GM12878 (cell line): ENCODE results near the gene CXADR. TPM values are rescaled to one million over a fixed set of nuclear protein-coding genes. Genes with fewer than 3 reads are reported as not detected.

Experiments
- ATAC-seq: fragments of 200-7000 bp; cut with Tn5 transposase; 3 replicates; pipeline ENCODE4 v1.9.1; 2020; ENCODE audit warnings: mild to moderate bottlenecking, moderate library complexity
- BruUV-seq: library from RNA; stranded (reverse); fragments of 400-500 nt; replicated peaks from 2 replicates; lab custom pipeline; 2021; lab: Mats Ljungman, UMichigan
- CTCF ChIA-PET: fragments of 300-600 bp; sonication (Branson Sonifier 250); formaldehyde crosslinking; extraction: SDS; loops from one replicate; lab custom pipeline; 2021; ENCODE audit warnings: inconsistent platforms; lab: Yijun Ruan, JAX
- POLR2A ChIA-PET: fragments of 350-600 bp; formaldehyde crosslinking; extraction: SDS; loops from one replicate; lab custom pipeline; 2021; ENCODE audit warnings: inconsistent platforms; lab: Charles Lee
- RAD21 ChIA-PET: fragments of 300-600 bp; sonication (Branson Sonifier 250); formaldehyde crosslinking; loops from one replicate; lab custom pipeline; 2023; ENCODE audit warnings: antibody characterized with exemption; ENCODE audit not compliant: unreplicated experiment; lab: Charles Lee
- SMC1A ChIA-PET: fragments of 300-600 bp; sonication (Branson Sonifier 250); formaldehyde crosslinking; loops from one replicate; lab custom pipeline; 2023; ENCODE audit not compliant: unreplicated experiment, uncharacterized antibody; lab: Charles Lee
- DNase-seq: peaks from one replicate; pipeline ENCODE4 v3.0.0-alpha.2; 2011; ENCODE audit warnings: low read depth, low spot score
- FAIRE-seq: peaks from 3 replicates; lab custom pipeline; 2011; peaks lifted over from hg19 to GRCh38; lab: Jason Lieb, UNC
- H2AFZ ChIP-seq: 2 replicates; pipeline ENCODE4 v1.6.0; 2011; ENCODE audit warnings: low read depth, low read length, control low read depth; ENCODE audit not compliant: control insufficient read depth
- H3K27ac ChIP-seq: 2 replicates; pipeline ENCODE4 v1.5.1; 2011; ENCODE audit warnings: control low read depth; ENCODE audit not compliant: control insufficient read depth, insufficient read depth
- H3K27me3 ChIP-seq, 2 experiments: replicated peaks in 1 of 2; 2 replicates each; pipeline versions ENCODE4 v1.6.0 to v1.6.1; 2011; ENCODE audit warnings: low read length in 1 of 2; ENCODE audit not compliant: control insufficient read depth in 2 of 2, insufficient read depth in 2 of 2
- H3K36me3 ChIP-seq, 2 experiments: 2 replicates each; pipeline ENCODE4 v1.5.1; 2011; ENCODE audit warnings: low read length in 1 of 2; ENCODE audit not compliant: control insufficient read depth in 2 of 2, insufficient read depth in 2 of 2
- H3K4me1 ChIP-seq: 2 replicates; pipeline ENCODE4 v1.6.1; 2011; ENCODE audit warnings: mild to moderate bottlenecking, low read length, moderate library complexity, mixed read lengths; ENCODE audit not compliant: control insufficient read depth, insufficient read depth
- H3K4me2 ChIP-seq: 2 replicates; pipeline ENCODE4 v1.6.0; 2011; ENCODE audit warnings: control low read depth; ENCODE audit not compliant: control insufficient read depth, insufficient read depth
- H3K4me3 ChIP-seq: fragments of 200-600 bp; sonication (generic); 2 replicates; pipeline ENCODE4 v1.5.1; 2016
- H3K79me2 ChIP-seq: 2 replicates; pipeline ENCODE4 v1.6.0; 2011; ENCODE audit warnings: low read length; ENCODE audit not compliant: control insufficient read depth, insufficient read depth
- H3K9ac ChIP-seq: 2 replicates; pipeline ENCODE4 v1.8.0; 2011; ENCODE audit warnings: low read length, control low read depth, mixed read lengths; ENCODE audit not compliant: control insufficient read depth, insufficient read depth
- H3K9me3 ChIP-seq: replicated peaks from 3 replicates; pipeline ENCODE4 v1.5.1; 2011; ENCODE audit warnings: mild to moderate bottlenecking, low read length; ENCODE audit not compliant: control insufficient read depth, insufficient read depth
- H4K20me1 ChIP-seq: 2 replicates; pipeline ENCODE4 v1.6.0; 2011; ENCODE audit not compliant: control insufficient read depth, insufficient read depth
- BACH1 ChIP-seq: fragments of 450-650 bp; IDR thresholded peaks from 2 replicates; pipeline ENCODE4 v1.6.1; 2017; ENCODE audit warnings: mild to moderate bottlenecking, borderline replicate concordance
- BRCA1 ChIP-seq: IDR thresholded peaks from 2 replicates; pipeline ENCODE4 v1.6.1; 2011; ENCODE audit warnings: low read depth, low read length, improper control_type of control experiment
- FOXM1 ChIP-seq: IDR thresholded peaks from 2 replicates; pipeline ENCODE4 v1.6.1; 2012; ENCODE audit warnings: low read depth, mild to moderate bottlenecking, inconsistent platforms, low read length, moderate library complexity
- KAT2A ChIP-seq: conservative IDR thresholded peaks from 2 replicates; pipeline ENCODE4 v1.6.1; 2011; ENCODE audit warnings: low read depth, low read length; ENCODE audit not compliant: control insufficient read depth
- MTA2 ChIP-seq: fragments of 450-650 bp; IDR thresholded peaks from 2 replicates; pipeline ENCODE4 v1.6.1; 2016; ENCODE audit warnings: low read depth, mild to moderate bottlenecking, moderate library complexity
- RAD21 ChIP-seq: IDR thresholded peaks from 2 replicates; pipeline ENCODE4 v1.6.1; 2011; ENCODE audit warnings: mild to moderate bottlenecking, low read depth, low read length, moderate library complexity; ENCODE audit not compliant: insufficient read depth
- RELA ChIP-seq: fragments of 450-650 bp; IDR thresholded peaks from 2 replicates; pipeline ENCODE4 v1.8.0; 2014; ENCODE audit warnings: borderline replicate concordance; ENCODE audit not compliant: partially characterized antibody
- SP1 ChIP-seq: IDR thresholded peaks from one replicate; pipeline ENCODE4 v1.6.1; 2011; ENCODE audit warnings: low read depth, low read length
- SPI1 ChIP-seq: IDR thresholded peaks from 2 replicates; pipeline ENCODE4 v1.6.1; 2011; ENCODE audit warnings: low read depth, mild to moderate bottlenecking, low read length, moderate library complexity, borderline replicate concordance; ENCODE audit not compliant: insufficient read depth
- STAT3 ChIP-seq: IDR thresholded peaks from 2 replicates; pipeline ENCODE4 v1.6.1; 2011; ENCODE audit warnings: low read depth, low read length, improper control_type of control experiment
- SUZ12 ChIP-seq: fragments of 200-600 bp; sonication (generic); IDR thresholded peaks from one replicate; pipeline ENCODE4 v1.6.1; 2018; ENCODE audit warnings: antibody characterized with exemption, mild to moderate bottlenecking; ENCODE audit not compliant: unreplicated experiment
- WGBS: methylation state at CpG from one replicate; pipeline ENCODE4 v1.1.6; 2016; ENCODE audit warnings: low lambda C conversion rate; ENCODE audit not compliant: insufficient replicate concordance, insufficient coverage; ENCODE audit errors: missing lambda C conversion rate; 5-methylcytosine and 5-hydroxymethylcytosine counted together
- in situ Hi-C: fragments of 300-500 bp; cut with MboI; formaldehyde crosslinking; loops from 9 replicates; pipeline ENCODE4 v1.14.3; 2018; ENCODE audit warnings: mixed read lengths
- intact Hi-C: fragments of 100-400 bp; cut with micrococcal nuclease; formaldehyde crosslinking; loops from one replicate; pipeline ENCODE4 v1.14.2; 2022; ENCODE audit not compliant: unreplicated experiment
- polyA plus RNA-seq, 11 experiments: library from polyadenylated mRNA; depleted of rRNA in 4 of 11; unstranded in 6 of 11; stranded (reverse) in 5 of 11; fragments of >200 nt; fragmentation: Nextera tagmentation in 4 of 11; fragmentation: Illumina TruSeq in 1 of 11; extraction: Ambion mirVana in 4 of 11; extraction: Trizol in 1 of 11; gene quantifications; 1 replicate in 1 of 11; 2 replicates in 10 of 11; pipeline versions ENCODE4 v1.2.1 to v1.2.3, GENCODE V29; 2011 to 2016; ENCODE audit warnings: inconsistent platforms in 2 of 11, missing spikeins in 2 of 11, low read depth in 1 of 11
- total RNA-seq, 4 experiments: library from RNA; depleted of rRNA in 3 of 4; stranded (reverse); fragments of >200 nt in 3 of 4; fragmentation: Illumina TruSeq in 1 of 4; extraction: Trizol in 1 of 4; gene quantifications; 2 replicates each; pipeline versions ENCODE4 v1.2.1 to v1.2.3, GENCODE V29; 2013 to 2021
- TF ChIP-seq, protein P1 (sequence below): IDR thresholded peaks from 2 replicates; pipeline ENCODE4 v1.6.1; 2012; ENCODE audit warnings: improper control_type of control experiment, low read depth, low read length; ENCODE audit not compliant: insufficient replicate concordance
- TF ChIP-seq, protein P2 (sequence below): fragments of 150-350 bp; IDR thresholded peaks from 2 replicates; pipeline ENCODE4 v1.6.1; 2016; ENCODE audit warnings: low read depth, low read length

The CXADR gene
- total and polyA plus RNA-seq, 10 of the 15 experiments (the other 5 are each of a cell fraction or from before 2014, with no cell fraction given): 0.01 to 0.64 (median 0.13) TPM

DNA sequence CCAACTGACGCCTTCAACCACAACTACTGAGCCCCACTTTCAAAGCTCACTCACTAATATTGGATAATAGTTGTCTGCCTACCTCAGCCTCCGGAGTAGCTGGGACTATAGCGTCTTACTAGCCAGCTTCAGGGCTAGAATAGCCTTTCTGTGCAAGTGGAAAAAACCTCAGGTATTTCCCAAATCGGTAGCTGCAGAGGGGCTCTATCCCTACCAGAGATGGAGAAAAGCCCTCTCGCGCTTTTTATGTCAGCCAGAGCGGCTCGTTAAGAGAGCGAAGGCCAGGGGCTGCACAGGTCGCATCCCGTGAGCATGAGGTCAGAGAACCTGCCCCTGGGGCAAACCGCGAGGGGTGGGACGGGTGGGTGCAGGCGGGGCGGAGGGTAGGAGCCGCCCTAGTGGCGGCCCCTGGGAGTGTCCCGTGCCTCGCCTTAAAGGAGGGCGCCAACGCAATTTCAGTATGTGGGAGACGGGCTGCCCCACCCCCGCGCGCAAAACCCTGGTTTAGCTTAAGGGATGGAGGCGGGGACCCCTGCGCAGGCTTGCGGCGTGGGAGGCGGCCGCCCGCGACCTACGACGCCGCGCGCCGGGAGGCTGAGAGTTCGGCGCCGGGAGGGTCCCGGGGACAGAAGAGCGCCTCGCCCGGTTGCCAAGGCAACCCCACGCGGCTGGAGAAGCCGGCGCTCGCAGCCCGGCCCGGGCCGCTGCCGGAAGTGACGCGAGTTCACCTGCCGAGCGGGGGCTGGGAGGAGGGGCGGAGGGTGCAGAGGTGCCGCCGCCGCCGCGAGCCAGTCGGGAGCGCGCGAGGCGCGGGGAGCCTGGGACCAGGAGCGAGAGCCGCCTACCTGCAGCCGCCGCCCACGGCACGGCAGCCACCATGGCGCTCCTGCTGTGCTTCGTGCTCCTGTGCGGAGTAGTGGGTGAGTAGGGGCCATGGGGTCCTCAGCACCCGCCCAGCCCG lies at the start of gene CXADR (continued):
- TF ChIP-seq KAT2A: no peak
- TF ChIP-seq, protein P1, sequence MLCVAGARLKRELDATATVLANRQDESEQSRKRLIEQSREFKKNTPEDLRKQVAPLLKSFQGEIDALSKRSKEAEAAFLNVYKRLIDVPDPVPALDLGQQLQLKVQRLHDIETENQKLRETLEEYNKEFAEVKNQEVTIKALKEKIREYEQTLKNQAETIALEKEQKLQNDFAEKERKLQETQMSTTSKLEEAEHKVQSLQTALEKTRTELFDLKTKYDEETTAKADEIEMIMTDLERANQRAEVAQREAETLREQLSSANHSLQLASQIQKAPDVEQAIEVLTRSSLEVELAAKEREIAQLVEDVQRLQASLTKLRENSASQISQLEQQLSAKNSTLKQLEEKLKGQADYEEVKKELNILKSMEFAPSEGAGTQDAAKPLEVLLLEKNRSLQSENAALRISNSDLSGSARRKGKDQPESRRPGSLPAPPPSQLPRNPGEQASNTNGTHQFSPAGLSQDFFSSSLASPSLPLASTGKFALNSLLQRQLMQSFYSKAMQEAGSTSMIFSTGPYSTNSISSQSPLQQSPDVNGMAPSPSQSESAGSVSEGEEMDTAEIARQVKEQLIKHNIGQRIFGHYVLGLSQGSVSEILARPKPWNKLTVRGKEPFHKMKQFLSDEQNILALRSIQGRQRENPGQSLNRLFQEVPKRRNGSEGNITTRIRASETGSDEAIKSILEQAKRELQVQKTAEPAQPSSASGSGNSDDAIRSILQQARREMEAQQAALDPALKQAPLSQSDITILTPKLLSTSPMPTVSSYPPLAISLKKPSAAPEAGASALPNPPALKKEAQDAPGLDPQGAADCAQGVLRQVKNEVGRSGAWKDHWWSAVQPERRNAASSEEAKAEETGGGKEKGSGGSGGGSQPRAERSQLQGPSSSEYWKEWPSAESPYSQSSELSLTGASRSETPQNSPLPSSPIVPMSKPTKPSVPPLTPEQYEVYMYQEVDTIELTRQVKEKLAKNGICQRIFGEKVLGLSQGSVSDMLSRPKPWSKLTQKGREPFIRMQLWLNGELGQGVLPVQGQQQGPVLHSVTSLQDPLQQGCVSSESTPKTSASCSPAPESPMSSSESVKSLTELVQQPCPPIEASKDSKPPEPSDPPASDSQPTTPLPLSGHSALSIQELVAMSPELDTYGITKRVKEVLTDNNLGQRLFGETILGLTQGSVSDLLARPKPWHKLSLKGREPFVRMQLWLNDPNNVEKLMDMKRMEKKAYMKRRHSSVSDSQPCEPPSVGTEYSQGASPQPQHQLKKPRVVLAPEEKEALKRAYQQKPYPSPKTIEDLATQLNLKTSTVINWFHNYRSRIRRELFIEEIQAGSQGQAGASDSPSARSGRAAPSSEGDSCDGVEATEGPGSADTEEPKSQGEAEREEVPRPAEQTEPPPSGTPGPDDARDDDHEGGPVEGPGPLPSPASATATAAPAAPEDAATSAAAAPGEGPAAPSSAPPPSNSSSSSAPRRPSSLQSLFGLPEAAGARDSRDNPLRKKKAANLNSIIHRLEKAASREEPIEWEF: no peak

DNA sequence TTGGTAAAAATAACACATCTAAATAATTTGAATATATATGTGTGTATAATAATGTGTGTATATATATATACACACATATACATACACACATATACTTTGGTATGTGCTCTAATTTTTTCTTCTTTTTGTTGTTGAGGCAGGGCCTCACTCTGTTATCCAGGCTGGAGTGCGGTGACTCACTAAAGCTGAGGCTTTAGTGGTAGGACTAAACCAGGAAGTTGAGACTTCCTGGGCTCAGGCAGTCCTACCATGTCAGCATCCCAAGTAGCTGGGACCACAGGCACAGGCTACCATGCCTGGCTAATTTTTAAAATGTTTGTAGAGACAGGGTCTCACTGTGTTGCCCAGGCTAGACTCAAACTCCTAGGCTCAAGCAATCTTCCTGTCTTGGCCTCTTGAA lies 46.7 kb upstream of the CXADR start:
- POLR2A ChIA-PET: no interaction called here
- no peak for ATAC-seq
- TF ChIP-seq FOXM1: no peak
- TF ChIP-seq STAT3: no peak
- no peak for TF ChIP-seq SP1
- no peak for TF ChIP-seq SPI1
- TF ChIP-seq BRCA1: no peak
- TF ChIP-seq MTA2: no peak
- no peak for TF ChIP-seq RELA
- TF ChIP-seq BACH1: no peak
- TF ChIP-seq SUZ12: no peak
- TF ChIP-seq RAD21: no peak
- TF ChIP-seq, protein P2, sequence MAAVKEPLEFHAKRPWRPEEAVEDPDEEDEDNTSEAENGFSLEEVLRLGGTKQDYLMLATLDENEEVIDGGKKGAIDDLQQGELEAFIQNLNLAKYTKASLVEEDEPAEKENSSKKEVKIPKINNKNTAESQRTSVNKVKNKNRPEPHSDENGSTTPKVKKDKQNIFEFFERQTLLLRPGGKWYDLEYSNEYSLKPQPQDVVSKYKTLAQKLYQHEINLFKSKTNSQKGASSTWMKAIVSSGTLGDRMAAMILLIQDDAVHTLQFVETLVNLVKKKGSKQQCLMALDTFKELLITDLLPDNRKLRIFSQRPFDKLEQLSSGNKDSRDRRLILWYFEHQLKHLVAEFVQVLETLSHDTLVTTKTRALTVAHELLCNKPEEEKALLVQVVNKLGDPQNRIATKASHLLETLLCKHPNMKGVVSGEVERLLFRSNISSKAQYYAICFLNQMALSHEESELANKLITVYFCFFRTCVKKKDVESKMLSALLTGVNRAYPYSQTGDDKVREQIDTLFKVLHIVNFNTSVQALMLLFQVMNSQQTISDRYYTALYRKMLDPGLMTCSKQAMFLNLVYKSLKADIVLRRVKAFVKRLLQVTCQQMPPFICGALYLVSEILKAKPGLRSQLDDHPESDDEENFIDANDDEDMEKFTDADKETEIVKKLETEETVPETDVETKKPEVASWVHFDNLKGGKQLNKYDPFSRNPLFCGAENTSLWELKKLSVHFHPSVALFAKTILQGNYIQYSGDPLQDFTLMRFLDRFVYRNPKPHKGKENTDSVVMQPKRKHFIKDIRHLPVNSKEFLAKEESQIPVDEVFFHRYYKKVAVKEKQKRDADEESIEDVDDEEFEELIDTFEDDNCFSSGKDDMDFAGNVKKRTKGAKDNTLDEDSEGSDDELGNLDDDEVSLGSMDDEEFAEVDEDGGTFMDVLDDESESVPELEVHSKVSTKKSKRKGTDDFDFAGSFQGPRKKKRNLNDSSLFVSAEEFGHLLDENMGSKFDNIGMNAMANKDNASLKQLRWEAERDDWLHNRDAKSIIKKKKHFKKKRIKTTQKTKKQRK: no peak

More for the DNA sequence above, 46.7 kb upstream of the CXADR start:
- Histone ChIP-seq H3K79me2 (no peaks in the 10 kb centered on the region), H3K27ac (no peak overlapping the region), H3K4me3 (no peak overlapping the region), H3K4me2 (no peak overlapping the region), H3K4me1 (no peaks in the 10 kb centered on the region), H3K9ac (no peak overlapping the region), H4K20me1 (no peaks in the 10 kb centered on the region), H2AFZ (no peak overlapping the region), H3K27me3 (no peaks in the 10 kb centered on the region), H3K9me3 (no peaks in the 10 kb centered on the region), H3K36me3 (no peaks in the 10 kb centered on the region)
- ChIA-PET CTCF (interaction anchor here (0.7 kb wide), 1 partner anchor 1009 kb away, joined by 3 read pairs; no protein-coding TSS in a partner anchor), RAD21 (no interaction called here), SMC1A (no interaction called here)
- FAIRE-seq (no peak), DNase-seq (no peak)
- no TSS peak for BruUV-seq
- WGBS: 33% methylated on average over 1 of the region's 1 CpG
- in situ Hi-C loops (no loop called here), intact Hi-C loops (no loop called here)
